WTC11 (cell line): ENCODE data around the gene NRIP3. TPM values are rescaled to one million over a fixed set of nuclear protein-coding genes. Genes with fewer than 3 reads are reported as not detected.

Source experiments
- ATAC-seq: fragments of 200-7000 bp; cut with Tn5 transposase; 2 replicates; pipeline ENCODE4 v1.10.0; 2021; ENCODE audit warnings: mild to moderate bottlenecking, moderate library complexity
- CTCF ChIA-PET: fragments of 300-600 bp; sonication (Branson Sonifier 250); formaldehyde crosslinking; loops from one replicate; lab custom pipeline; 2021; ENCODE audit warnings: antibody characterized with exemption; lab: Charles Lee
- POLR2A ChIA-PET: fragments of 350-600 bp; sonication (Branson Sonifier 250); formaldehyde crosslinking; loops from one replicate; lab custom pipeline; 2021; ENCODE audit warnings: antibody characterized with exemption; lab: Charles Lee
- DNase-seq: peaks from one replicate; pipeline ENCODE4 v3.0.0; 2021; ENCODE audit warnings: low spot score
- H3K27ac Mint-ChIP-seq: 2 replicates; pipeline ENCODE4 v1.8.0; 2021; ENCODE audit warnings: mixed read lengths
- H3K27me3 Mint-ChIP-seq: 2 replicates; pipeline ENCODE4 v1.8.0; 2021; ENCODE audit warnings: low read depth, mild to moderate bottlenecking, moderate library complexity, mixed read lengths
- H3K36me3 Mint-ChIP-seq: 2 replicates; pipeline ENCODE4 v1.8.0; 2021; ENCODE audit warnings: mixed read lengths
- H3K4me1 Mint-ChIP-seq: 2 replicates; pipeline ENCODE4 v1.8.0; 2022; ENCODE audit warnings: mixed read lengths
- H3K4me3 Mint-ChIP-seq: 2 replicates; pipeline ENCODE4 v1.8.0; 2021; ENCODE audit warnings: mild to moderate bottlenecking, moderate library complexity, mixed read lengths
- H3K9me3 Mint-ChIP-seq: 2 replicates; pipeline ENCODE4 v1.8.0; 2021; ENCODE audit warnings: mixed read lengths
- CBFB ChIP-seq: sonication (generic); formaldehyde crosslinking; IDR thresholded peaks from 2 replicates; pipeline ENCODE4 v1.8.1; 2022; ENCODE audit warnings: mild to moderate bottlenecking, low read depth, missing genetic modification reagents
- CREB1 ChIP-seq: sonication (generic); formaldehyde crosslinking; IDR thresholded peaks from 2 replicates; pipeline ENCODE4 v1.8.0; 2023; ENCODE audit warnings: mild to moderate bottlenecking, missing genetic modification reagents
- ETV6 ChIP-seq: sonication (generic); formaldehyde crosslinking; IDR thresholded peaks from 2 replicates; pipeline ENCODE4 v1.8.1; 2022; ENCODE audit warnings: mild to moderate bottlenecking, missing genetic modification reagents
- FOXP4 ChIP-seq: sonication (generic); formaldehyde crosslinking; IDR thresholded peaks from 2 replicates; pipeline ENCODE4 v1.8.0; 2022; ENCODE audit warnings: mild to moderate bottlenecking, missing genetic modification reagents
- HMGXB4 ChIP-seq: sonication (generic); formaldehyde crosslinking; IDR thresholded peaks from 2 replicates; pipeline ENCODE4 v1.8.1; 2023; ENCODE audit warnings: mild to moderate bottlenecking, moderate library complexity, missing genetic modification reagents
- IRF1 ChIP-seq: sonication (generic); formaldehyde crosslinking; IDR thresholded peaks from 2 replicates; pipeline ENCODE4 v1.8.0; 2023; ENCODE audit warnings: missing genetic modification reagents
- IRF2 ChIP-seq: sonication (generic); formaldehyde crosslinking; IDR thresholded peaks from 2 replicates; pipeline ENCODE4 v1.8.0; 2022; ENCODE audit warnings: low read depth, missing genetic modification reagents, borderline replicate concordance
- JUN ChIP-seq: sonication (generic); formaldehyde crosslinking; IDR thresholded peaks from 2 replicates; pipeline ENCODE4 v1.8.0; 2023; ENCODE audit warnings: mild to moderate bottlenecking, missing genetic modification reagents
- NFYB ChIP-seq: sonication (generic); formaldehyde crosslinking; conservative IDR thresholded peaks from 2 replicates; pipeline ENCODE4 v1.8.0; 2022; ENCODE audit warnings: low read depth, missing genetic modification reagents
- NR2C2 ChIP-seq: sonication (generic); formaldehyde crosslinking; IDR thresholded peaks from 2 replicates; pipeline ENCODE4 v1.8.0; 2022; ENCODE audit warnings: mild to moderate bottlenecking, missing genetic modification reagents
- RELA ChIP-seq: sonication (generic); formaldehyde crosslinking; IDR thresholded peaks from 2 replicates; pipeline ENCODE4 v1.8.1; 2022; ENCODE audit warnings: missing genetic modification reagents, mild to moderate bottlenecking, borderline replicate concordance
- SOX15 ChIP-seq: fragments of 250-450 bp; sonication (Bioruptor Pico); IDR thresholded peaks from 2 replicates; pipeline ENCODE4 v1.9.0; 2021; ENCODE audit warnings: mild to moderate bottlenecking
- TEAD1 ChIP-seq: sonication (generic); formaldehyde crosslinking; IDR thresholded peaks from 2 replicates; pipeline ENCODE4 v1.8.0; 2022; ENCODE audit warnings: mild to moderate bottlenecking, missing genetic modification reagents
- ZNF232 ChIP-seq: sonication (generic); formaldehyde crosslinking; IDR thresholded peaks from 2 replicates; pipeline ENCODE4 v1.8.0; 2022; ENCODE audit warnings: mild to moderate bottlenecking, missing genetic modification reagents
- ZNF423 ChIP-seq: fragments of 250-450 bp; sonication (Bioruptor Pico); IDR thresholded peaks from 2 replicates; pipeline ENCODE4 v2.1.2; 2022; ENCODE audit warnings: mild to moderate bottlenecking, moderate library complexity
- total RNA-seq: library from RNA; stranded (reverse); gene quantifications from 3 replicates; pipeline ENCODE4 v1.2.3, GENCODE V29; 2021
- TF ChIP-seq, protein P1 (sequence below): fragments of 250-450 bp; sonication (Bioruptor Pico); IDR thresholded peaks from 2 replicates; pipeline ENCODE4 v2.1.2; 2022; ENCODE audit warnings: mild to moderate bottlenecking, moderate library complexity
- TF ChIP-seq, protein P2 (sequence below): sonication (generic); formaldehyde crosslinking; IDR thresholded peaks from 2 replicates; pipeline ENCODE4 v1.8.1; 2023; ENCODE audit warnings: mild to moderate bottlenecking, missing genetic modification reagents, borderline replicate concordance
- TF ChIP-seq, protein P3 (sequence below): sonication (generic); formaldehyde crosslinking; IDR thresholded peaks from 2 replicates; pipeline ENCODE4 v1.8.0; 2022; ENCODE audit warnings: mild to moderate bottlenecking, missing genetic modification reagents
- TF ChIP-seq, protein P4 (sequence below): sonication (generic); formaldehyde crosslinking; IDR thresholded peaks from 2 replicates; pipeline ENCODE4 v1.8.1; 2023; ENCODE audit warnings: mild to moderate bottlenecking, missing genetic modification reagents

Gene NRIP3
- total RNA-seq, 1 experiment from 2014 or later: 4.5 TPM

GRCh38 chr11:8983552-8983951 is 20.2 kb downstream of the NRIP3 start:
- no peak for DNase-seq
- no peaks in the 10 kb centered on the region; the same call in 1 of the 2 replicates for H3K27me3 Mint-ChIP-seq
- H3K4me3 Mint-ChIP-seq: no peak overlapping the region
- no peaks in the 10 kb centered on the region for H3K4me1 Mint-ChIP-seq
- H3K36me3 Mint-ChIP-seq: no peaks in the 10 kb centered on the region
- CTCF ChIA-PET: interaction anchor here (1.9 kb wide), 1 partner anchor 24 kb away, joined by 5 read pairs; no protein-coding TSS in a partner anchor
- peaks cover 4% of the 10 kb centered on the region for H3K9me3 Mint-ChIP-seq
- POLR2A ChIA-PET: no interaction called here
- no peak for ATAC-seq
- no peak for TF ChIP-seq CBFB
- TF ChIP-seq ZNF423 (CRISPR knock-in tag): no peak
- no peak for TF ChIP-seq NR2C2 (CRISPR knock-in tag)
- no peak for TF ChIP-seq ZNF232 (CRISPR knock-in tag)
- TF ChIP-seq SOX15 (CRISPR knock-in tag): no peak
- TF ChIP-seq, protein P1, sequence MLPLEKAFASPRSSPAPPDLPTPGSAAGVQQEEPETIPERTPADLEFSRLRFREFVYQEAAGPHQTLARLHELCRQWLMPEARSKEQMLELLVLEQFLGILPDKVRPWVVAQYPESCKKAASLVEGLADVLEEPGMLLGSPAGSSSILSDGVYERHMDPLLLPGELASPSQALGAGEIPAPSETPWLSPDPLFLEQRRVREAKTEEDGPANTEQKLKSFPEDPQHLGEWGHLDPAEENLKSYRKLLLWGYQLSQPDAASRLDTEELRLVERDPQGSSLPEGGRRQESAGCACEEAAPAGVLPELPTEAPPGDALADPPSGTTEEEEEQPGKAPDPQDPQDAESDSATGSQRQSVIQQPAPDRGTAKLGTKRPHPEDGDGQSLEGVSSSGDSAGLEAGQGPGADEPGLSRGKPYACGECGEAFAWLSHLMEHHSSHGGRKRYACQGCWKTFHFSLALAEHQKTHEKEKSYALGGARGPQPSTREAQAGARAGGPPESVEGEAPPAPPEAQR: no peak
- TF ChIP-seq IRF1: no peak
- no peak for TF ChIP-seq HMGXB4 (CRISPR knock-in tag)
- TF ChIP-seq, protein P2, sequence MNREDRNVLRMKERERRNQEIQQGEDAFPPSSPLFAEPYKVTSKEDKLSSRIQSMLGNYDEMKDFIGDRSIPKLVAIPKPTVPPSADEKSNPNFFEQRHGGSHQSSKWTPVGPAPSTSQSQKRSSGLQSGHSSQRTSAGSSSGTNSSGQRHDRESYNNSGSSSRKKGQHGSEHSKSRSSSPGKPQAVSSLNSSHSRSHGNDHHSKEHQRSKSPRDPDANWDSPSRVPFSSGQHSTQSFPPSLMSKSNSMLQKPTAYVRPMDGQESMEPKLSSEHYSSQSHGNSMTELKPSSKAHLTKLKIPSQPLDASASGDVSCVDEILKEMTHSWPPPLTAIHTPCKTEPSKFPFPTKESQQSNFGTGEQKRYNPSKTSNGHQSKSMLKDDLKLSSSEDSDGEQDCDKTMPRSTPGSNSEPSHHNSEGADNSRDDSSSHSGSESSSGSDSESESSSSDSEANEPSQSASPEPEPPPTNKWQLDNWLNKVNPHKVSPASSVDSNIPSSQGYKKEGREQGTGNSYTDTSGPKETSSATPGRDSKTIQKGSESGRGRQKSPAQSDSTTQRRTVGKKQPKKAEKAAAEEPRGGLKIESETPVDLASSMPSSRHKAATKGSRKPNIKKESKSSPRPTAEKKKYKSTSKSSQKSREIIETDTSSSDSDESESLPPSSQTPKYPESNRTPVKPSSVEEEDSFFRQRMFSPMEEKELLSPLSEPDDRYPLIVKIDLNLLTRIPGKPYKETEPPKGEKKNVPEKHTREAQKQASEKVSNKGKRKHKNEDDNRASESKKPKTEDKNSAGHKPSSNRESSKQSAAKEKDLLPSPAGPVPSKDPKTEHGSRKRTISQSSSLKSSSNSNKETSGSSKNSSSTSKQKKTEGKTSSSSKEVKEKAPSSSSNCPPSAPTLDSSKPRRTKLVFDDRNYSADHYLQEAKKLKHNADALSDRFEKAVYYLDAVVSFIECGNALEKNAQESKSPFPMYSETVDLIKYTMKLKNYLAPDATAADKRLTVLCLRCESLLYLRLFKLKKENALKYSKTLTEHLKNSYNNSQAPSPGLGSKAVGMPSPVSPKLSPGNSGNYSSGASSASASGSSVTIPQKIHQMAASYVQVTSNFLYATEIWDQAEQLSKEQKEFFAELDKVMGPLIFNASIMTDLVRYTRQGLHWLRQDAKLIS (CRISPR knock-in tag): no peak
- TF ChIP-seq ETV6 (CRISPR knock-in tag): no peak
- TF ChIP-seq IRF2 (CRISPR knock-in tag): no peak
- TF ChIP-seq, protein P3, sequence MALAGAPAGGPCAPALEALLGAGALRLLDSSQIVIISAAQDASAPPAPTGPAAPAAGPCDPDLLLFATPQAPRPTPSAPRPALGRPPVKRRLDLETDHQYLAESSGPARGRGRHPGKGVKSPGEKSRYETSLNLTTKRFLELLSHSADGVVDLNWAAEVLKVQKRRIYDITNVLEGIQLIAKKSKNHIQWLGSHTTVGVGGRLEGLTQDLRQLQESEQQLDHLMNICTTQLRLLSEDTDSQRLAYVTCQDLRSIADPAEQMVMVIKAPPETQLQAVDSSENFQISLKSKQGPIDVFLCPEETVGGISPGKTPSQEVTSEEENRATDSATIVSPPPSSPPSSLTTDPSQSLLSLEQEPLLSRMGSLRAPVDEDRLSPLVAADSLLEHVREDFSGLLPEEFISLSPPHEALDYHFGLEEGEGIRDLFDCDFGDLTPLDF: no peak
- no peak for TF ChIP-seq RELA
- no peak for TF ChIP-seq JUN (CRISPR knock-in tag)
- no peak for TF ChIP-seq CREB1
- TF ChIP-seq TEAD1: no peak
- TF ChIP-seq, protein P4, sequence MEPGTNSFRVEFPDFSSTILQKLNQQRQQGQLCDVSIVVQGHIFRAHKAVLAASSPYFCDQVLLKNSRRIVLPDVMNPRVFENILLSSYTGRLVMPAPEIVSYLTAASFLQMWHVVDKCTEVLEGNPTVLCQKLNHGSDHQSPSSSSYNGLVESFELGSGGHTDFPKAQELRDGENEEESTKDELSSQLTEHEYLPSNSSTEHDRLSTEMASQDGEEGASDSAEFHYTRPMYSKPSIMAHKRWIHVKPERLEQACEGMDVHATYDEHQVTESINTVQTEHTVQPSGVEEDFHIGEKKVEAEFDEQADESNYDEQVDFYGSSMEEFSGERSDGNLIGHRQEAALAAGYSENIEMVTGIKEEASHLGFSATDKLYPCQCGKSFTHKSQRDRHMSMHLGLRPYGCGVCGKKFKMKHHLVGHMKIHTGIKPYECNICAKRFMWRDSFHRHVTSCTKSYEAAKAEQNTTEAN: no peak
- no peak for TF ChIP-seq NFYB (CRISPR knock-in tag)
- no peak for TF ChIP-seq FOXP4
- no peak overlapping the region for H3K27ac Mint-ChIP-seq
